Subcutaneous abdominal adipose tissue (tissue), 5 donors: ENCODE data around the gene RBP4.

Source experiments
- H3K27ac ChIP-seq: one replicate; pipeline ENCODE4 v1.7.0; 2013; ENCODE audit warnings: low read depth, mild to moderate bottlenecking, inconsistent platforms, low read length, moderate library complexity
- H3K27me3 ChIP-seq, 5 donors: one replicate each; pipeline ENCODE4 v1.7.0; 2013; ENCODE audit warnings: low read length in 5 of 5, inconsistent platforms in 1 of 5; ENCODE audit not compliant: control insufficient read depth in 5 of 5, insufficient read depth in 4 of 5
- H3K36me3 ChIP-seq, 5 donors: one replicate each; pipeline ENCODE4 v1.7.0; 2013; ENCODE audit warnings: low read length in 5 of 5; ENCODE audit not compliant: control insufficient read depth in 5 of 5, insufficient read depth in 5 of 5
- H3K4me1 ChIP-seq, 5 donors: one replicate each; pipeline ENCODE4 v1.7.0; 2013; ENCODE audit warnings: low read length in 5 of 5, mild to moderate bottlenecking in 3 of 5, moderate library complexity in 1 of 5; ENCODE audit not compliant: control insufficient read depth in 5 of 5, insufficient read depth in 5 of 5
- H3K4me3 ChIP-seq, 5 donors: one replicate each; pipeline ENCODE4 v1.7.0; 2013; ENCODE audit warnings: low read length in 5 of 5, low read depth in 1 of 5
- H3K9ac ChIP-seq, 5 donors: one replicate each; pipeline ENCODE4 v1.7.0; 2013; ENCODE audit warnings: low read length in 5 of 5, mild to moderate bottlenecking in 4 of 5, moderate library complexity in 3 of 5
- H3K9me3 ChIP-seq, 5 donors: one replicate each; pipeline ENCODE4 v1.7.0; 2013; ENCODE audit warnings: low read length in 5 of 5; ENCODE audit not compliant: control insufficient read depth in 5 of 5
- donor health status: healthy.
- donor health status: healthy.
- donor health status: healthy.
- donor health status: healthy.
- donor health status: healthy.

Gene RBP4

DNA sequence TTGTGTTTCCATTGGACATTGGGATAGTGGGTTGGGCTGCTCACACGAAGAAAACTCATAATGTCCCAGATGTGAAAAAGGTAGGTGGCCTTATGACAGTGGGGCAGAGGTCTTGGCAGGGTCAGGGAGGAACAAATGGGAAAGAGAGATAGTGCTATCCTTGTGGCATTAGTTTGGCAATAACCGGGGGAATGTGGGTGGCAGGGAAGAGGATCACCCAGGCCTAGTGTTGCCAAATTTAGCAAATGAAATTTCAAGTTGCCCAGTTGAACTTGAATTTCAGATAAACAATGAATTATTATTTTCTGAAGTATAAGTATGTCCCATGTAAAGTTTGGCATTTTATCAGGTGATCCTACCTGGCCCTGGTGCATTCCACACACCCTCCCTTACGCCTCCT is 12.1 kb upstream of the RBP4 start:
- no peaks in the 10 kb centered on the region for H3K27me3 ChIP-seq

DNA sequence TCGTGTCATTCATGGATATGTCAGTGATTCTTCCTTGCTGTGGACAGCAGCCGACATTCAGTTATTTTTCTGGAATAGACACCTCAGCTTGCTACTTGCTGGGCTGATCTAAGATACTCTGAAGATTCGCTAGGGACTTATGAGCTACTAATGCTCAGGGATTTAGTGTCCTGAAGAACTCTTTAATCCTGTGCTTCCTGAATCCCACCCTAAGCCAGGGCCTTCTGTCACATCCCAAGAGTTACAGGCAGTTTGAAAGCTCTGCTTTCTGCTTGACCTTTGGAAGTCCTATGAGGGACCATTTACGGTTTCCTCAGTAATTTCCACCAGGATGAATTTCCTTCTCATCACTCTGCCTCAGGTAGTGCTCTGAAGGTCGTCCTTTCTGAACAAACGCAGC is 11.3 kb upstream of the RBP4 start, which contains the start of gene PDE6C:
Gene PDE6C (plus strand): TSS at position 227 of the 400 bp plus-strand sequence. CDS start 189 bp downstream, outside the sequence.
- Histone ChIP-seq H3K27ac (no peak within 1 kb of the TSS), H3K9ac (no peak within 1 kb of the TSS), H3K36me3 (no peaks in the 10 kb centered on the region), H3K4me3 (no peak within 1 kb of the TSS), H3K27me3 (no peaks in the 10 kb centered on the region), H3K9me3 (peaks cover 0 to 8% (median 3%) of the 10 kb centered on the region in 5 donors), H3K4me1 (no peaks in the 10 kb centered on the region)

More for the DNA sequence above, 12.1 kb upstream of the RBP4 start:
- no peaks in the 10 kb centered on the region for H3K9me3 ChIP-seq
- H3K9ac ChIP-seq: no peak overlapping the region
- no peaks in the 10 kb centered on the region for H3K4me1 ChIP-seq
- no peak overlapping the region for H3K27ac ChIP-seq
- no peak overlapping the region for H3K4me3 ChIP-seq
- H3K36me3 ChIP-seq: no peaks in the 10 kb centered on the region

DNA sequence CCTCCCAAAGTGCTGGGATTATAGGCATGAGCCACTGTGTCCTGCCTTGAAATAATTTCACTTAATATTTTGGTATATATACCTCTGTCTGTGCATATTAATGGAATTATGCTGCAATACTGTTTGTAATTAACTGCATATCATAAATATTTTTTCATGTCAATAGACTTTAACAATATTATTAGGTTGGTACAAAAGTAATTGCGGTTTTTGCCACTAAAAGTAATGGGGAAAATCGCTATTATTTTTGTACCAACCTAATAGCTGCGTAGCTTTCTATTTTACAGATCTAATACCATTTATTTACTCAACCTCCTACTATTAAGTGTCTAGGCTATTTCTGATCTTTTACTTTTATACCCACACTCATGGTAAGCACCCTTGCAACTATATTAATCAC is 7.4 kb upstream of the RBP4 start:
- Histone ChIP-seq H3K9me3 (peaks cover 0 to 9% (median 4%) of the 10 kb centered on the region in 5 donors), H3K4me3 (no peak overlapping the region), H3K27me3 (peaks cover 0 to 3% (median 0%) of the 10 kb centered on the region in 5 donors), H3K4me1 (no peaks in the 10 kb centered on the region), H3K36me3 (no peaks in the 10 kb centered on the region), H3K27ac (no peak overlapping the region), H3K9ac (no peak overlapping the region)

DNA sequence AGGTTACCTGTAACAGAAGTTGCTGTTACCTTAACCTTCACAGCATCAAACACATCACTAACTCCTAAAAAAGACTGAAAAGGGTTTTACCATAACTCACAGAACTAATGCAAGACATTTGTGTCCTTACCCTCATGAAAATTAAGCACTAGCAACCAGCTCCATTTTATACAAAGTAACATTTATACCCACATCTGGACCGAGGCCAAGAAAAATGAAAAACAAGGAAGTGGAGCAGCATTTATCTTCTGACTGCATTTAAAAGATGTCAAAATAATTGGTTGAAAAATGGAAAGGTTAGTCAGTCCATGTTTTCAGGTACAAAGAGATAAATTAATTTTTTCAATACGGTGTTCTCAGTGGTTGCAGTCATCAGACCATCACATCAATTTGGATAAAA is 3.1 kb upstream of the RBP4 start:
- Histone ChIP-seq H3K36me3 (no peaks in the 10 kb centered on the region), H3K9me3 (peaks cover 0 to 9% (median 4%) of the 10 kb centered on the region in 5 donors), H3K9ac (no peak overlapping the region), H3K27ac (no peak overlapping the region), H3K4me1 (peaks cover 0 to 38% (median 34%) of the 10 kb centered on the region in 5 donors), H3K27me3 (peaks cover 0 to 13% (median 7%) of the 10 kb centered on the region in 5 donors), H3K4me3 (no peak overlapping the region)

DNA sequence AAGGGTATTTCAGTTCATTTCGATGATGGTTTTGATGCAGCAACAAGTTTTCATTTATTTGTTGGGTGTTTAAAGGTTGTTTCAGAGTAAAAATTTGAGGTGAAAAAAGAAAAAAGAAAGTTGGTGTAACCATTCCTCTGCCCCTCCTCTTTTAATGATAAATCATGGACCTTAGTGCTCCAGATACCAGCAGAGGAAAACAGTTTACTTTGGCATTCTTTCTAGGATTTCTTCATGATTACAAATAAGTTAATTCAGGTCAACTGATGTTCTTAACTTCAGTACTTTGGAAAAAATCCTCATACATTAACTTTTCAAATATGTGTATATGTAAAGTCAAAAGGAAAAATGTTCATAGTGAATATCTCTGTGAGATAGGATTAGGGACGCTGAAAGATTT is 2.0 kb upstream of the RBP4 start:
- Histone ChIP-seq H3K27ac (peak overlapping the region; percentile 91), H3K9ac (no peak overlapping the region), H3K4me1 (peaks cover 0 to 49% (median 38%) of the 10 kb centered on the region in 5 donors), H3K9me3 (peaks cover 0 to 9% (median 4%) of the 10 kb centered on the region in 5 donors), H3K27me3 (peaks cover 0 to 13% (median 7%) of the 10 kb centered on the region in 5 donors), H3K36me3 (no peaks in the 10 kb centered on the region), H3K4me3 (no peak overlapping the region)

DNA sequence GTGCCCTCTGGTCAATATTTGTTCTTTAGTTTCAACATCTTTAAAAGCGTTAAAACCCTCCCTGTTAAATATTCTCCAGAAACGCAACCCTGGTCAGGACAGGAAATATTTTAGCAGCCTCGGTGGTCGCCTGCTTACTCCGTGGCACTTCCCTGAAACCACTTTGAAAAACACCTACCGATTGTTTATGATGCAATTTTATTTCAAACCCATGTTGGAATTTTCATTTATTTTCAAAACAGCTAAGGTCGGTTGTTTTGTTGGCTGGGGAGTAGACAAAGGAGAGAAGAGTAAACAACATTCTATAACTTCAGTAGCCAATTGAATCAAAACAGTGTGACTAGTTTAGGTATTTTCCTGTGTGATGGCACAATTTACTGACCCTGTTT is 733 bp upstream of the RBP4 start:
- Histone ChIP-seq H3K27me3 (peaks cover 0 to 13% (median 7%) of the 10 kb centered on the region in 5 donors), H3K27ac (peak overlapping the region; percentile 91), H3K4me3 (peak overlapping the region in 3 of 5 donors; percentile 50 to 78 (median 61)), H3K9me3 (peaks cover 0 to 1% (median 0%) of the 10 kb centered on the region in 5 donors), H3K36me3 (peaks cover 0 to 5% (median 0%) of the 10 kb centered on the region in 5 donors), H3K4me1 (peaks cover 0 to 62% (median 46%) of the 10 kb centered on the region in 5 donors), H3K9ac (peak overlapping the region in 3 of 5 donors; percentile 20 to 63 (median 31))

DNA sequence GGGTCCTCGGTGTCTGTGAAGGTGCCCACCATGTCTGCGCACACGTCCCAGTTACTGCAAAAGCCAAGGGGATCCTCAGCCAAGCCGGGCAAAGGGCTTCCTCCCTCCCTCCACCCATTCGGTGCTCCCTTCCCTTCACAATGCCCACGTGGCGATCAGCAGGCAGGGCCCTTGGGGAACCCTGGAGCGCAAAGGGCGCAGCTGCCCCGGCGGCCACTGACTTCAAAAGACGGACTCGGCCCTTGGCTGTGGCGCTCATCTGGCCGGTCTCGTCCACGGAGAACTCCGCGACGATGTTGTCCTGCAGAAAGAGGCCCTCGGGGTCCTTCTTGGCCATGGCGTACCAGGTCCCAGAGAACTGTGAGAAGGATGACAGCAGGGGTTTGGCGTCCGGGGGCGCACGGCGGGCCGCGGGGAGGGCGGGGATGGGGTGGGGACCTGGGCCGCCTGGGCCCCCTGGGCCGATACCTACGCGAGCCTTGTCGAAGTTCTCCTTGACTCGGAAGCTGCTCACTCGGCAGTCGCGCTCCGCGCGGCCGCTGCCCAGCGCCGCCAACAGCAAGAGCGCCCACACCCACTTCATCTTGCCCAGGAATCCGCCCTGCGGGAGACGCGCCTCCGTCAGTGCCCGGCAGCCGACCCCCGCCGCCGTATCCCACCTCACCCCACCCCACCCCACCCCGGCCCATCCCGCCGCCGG is 439 bp downstream of the RBP4 start:
- H3K4me3 ChIP-seq: peak overlapping the region; percentile 52 to 86 (median 61)
- H3K27ac ChIP-seq: peak overlapping the region; percentile 91
- H3K36me3 ChIP-seq: peaks cover 0 to 5% (median 2%) of the 10 kb centered on the region in 5 donors
- peaks cover 0 to 72% (median 53%) of the 10 kb centered on the region in 5 donors for H3K4me1 ChIP-seq
- peaks cover 0 to 13% (median 7%) of the 10 kb centered on the region in 5 donors for H3K27me3 ChIP-seq
- H3K9me3 ChIP-seq: no peaks in the 10 kb centered on the region
- H3K9ac ChIP-seq: peak overlapping the region in 2 of 5 donors; percentile 66 to 76

DNA sequence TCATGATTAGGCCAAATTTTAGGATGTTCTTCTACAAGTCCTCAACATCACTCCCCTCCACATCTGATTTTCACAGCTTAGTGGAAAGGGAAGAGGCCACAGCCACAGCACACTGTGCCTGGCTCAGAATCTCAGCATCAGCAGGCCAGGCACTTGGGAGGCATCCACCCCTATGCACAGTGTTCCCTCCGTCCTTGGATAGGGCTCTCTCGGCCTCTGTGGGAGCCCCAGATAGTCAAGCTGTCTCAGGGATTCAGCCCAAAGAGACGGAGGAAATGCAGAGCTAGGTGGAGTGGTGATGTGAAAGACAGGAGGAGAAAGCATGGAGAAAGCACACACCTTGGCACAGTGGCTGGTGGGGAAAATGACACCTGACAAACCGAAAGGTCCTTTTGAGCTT is 1.3 kb downstream of the RBP4 start:
- peaks cover 0 to 13% (median 7%) of the 10 kb centered on the region in 5 donors for H3K27me3 ChIP-seq

DNA sequence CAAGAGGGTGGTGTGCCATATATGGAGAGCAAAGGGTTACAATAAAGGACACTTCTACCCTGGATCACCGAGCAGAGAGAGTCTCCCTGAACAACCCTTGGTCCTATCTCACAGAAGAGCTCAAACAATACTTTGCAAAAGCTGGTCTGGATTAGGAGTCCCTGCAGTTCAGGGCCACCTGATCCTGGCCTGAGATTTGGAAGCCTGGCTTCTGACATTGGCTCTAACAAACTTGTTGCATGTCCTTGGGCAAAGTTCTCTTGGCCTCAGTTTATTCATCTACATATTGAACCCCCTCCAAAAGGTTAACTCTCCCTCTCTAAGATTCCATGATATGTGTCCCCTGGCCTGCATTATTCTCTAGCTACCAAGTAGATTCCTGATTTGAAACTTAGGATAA is 1.7 kb downstream of the RBP4 start:
- peaks cover 0 to 77% (median 53%) of the 10 kb centered on the region in 5 donors for H3K4me1 ChIP-seq
- H3K27ac ChIP-seq: peak overlapping the region; percentile 91
- peak overlapping the region in 4 of 5 donors; percentile 59 to 86 (median 70) for H3K4me3 ChIP-seq
- H3K9me3 ChIP-seq: no peaks in the 10 kb centered on the region
- peaks cover 0 to 10% (median 8%) of the 10 kb centered on the region in 5 donors for H3K36me3 ChIP-seq
- H3K27me3 ChIP-seq: peaks cover 0 to 13% (median 7%) of the 10 kb centered on the region in 5 donors
- peak overlapping the region in 1 of 5 donors; percentile 16 for H3K9ac ChIP-seq

More for the DNA sequence above, 1.3 kb downstream of the RBP4 start:
- Histone ChIP-seq H3K4me1 (peaks cover 0 to 76% (median 53%) of the 10 kb centered on the region in 5 donors), H3K4me3 (peak overlapping the region; percentile 52 to 86 (median 61)), H3K9ac (peak overlapping the region in 3 of 5 donors; percentile 16 to 76 (median 66)), H3K9me3 (no peaks in the 10 kb centered on the region), H3K36me3 (peaks cover 0 to 9% (median 8%) of the 10 kb centered on the region in 5 donors), H3K27ac (peak overlapping the region; percentile 91)

DNA sequence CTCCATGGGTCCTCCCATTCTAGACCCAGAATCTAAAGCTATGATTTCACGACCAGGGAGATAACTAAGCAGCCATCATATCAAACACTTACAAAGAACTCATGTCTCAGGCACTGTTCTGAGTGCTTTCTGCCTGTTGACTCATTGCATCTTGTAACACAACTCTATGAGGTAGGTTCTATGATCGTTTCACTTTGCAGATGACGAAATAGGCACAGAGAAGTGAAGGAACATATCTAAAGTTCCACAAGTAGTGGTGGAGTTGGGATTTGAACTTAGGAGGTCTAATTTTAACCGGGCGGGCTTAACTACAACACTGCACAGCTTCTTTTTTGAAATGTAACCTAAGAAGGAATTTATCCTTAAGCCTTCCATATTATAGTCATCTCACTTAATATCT is 2.9 kb downstream of the RBP4 start:
- peak overlapping the region; percentile 32 for H3K27ac ChIP-seq
- peaks cover 0 to 13% (median 4%) of the 10 kb centered on the region in 5 donors for H3K27me3 ChIP-seq
- H3K4me1 ChIP-seq: peaks cover 0 to 88% (median 53%) of the 10 kb centered on the region in 5 donors
- peaks cover 0 to 16% (median 11%) of the 10 kb centered on the region in 5 donors for H3K36me3 ChIP-seq
- no peaks in the 10 kb centered on the region for H3K9me3 ChIP-seq
- H3K4me3 ChIP-seq: no peak overlapping the region
- H3K9ac ChIP-seq: no peak overlapping the region
